PC-3 (cell line): ENCODE results near the gene LRRC8C. TPM values are rescaled to one million over a fixed set of nuclear protein-coding genes. Genes with fewer than 3 reads are reported as not detected.

Source experiments
- ATAC-seq: fragments of 200-7000 bp; cut with Tn5 transposase; 2 replicates; pipeline ENCODE4 v1.9.1; 2020; ENCODE audit warnings: mild to moderate bottlenecking, moderate library complexity
- BruUV-seq: library from RNA; stranded (reverse); fragments of 400-500 nt; replicated peaks from 2 replicates; lab custom pipeline; 2021; lab: Mats Ljungman, UMichigan
- CTCF ChIA-PET: fragments of 300-600 bp; sonication (Branson Sonifier 250); formaldehyde crosslinking; loops from one replicate; lab custom pipeline; 2022; ENCODE audit warnings: antibody characterized with exemption; lab: Charles Lee
- POLR2A ChIA-PET: fragments of 300-600 bp; sonication (Branson Sonifier 250); formaldehyde crosslinking; loops from one replicate; lab custom pipeline; 2022; ENCODE audit warnings: antibody characterized with exemption; ENCODE audit not compliant: unreplicated experiment; lab: Charles Lee
- DNase-seq: peaks from one replicate; pipeline ENCODE4 v3.0.0-alpha.2; 2015
- H2AFZ ChIP-seq: fragments of 300-600 bp; sonication (generic); 2 replicates; pipeline ENCODE4 v1.6.0; 2016; ENCODE audit warnings: antibody characterized with exemption, low read length
- H3F3A ChIP-seq: fragments of 300-600 bp; sonication (generic); one replicate; pipeline ENCODE4 v1.6.0; 2017; ENCODE audit warnings: antibody characterized with exemption, low read length, control low read depth, mild to moderate bottlenecking; ENCODE audit not compliant: unreplicated experiment
- H3K27ac ChIP-seq: fragments of 300-600 bp; sonication (generic); 2 replicates; pipeline ENCODE4 v1.5.1; 2016; ENCODE audit warnings: mild to moderate bottlenecking, low read length
- H3K27me3 ChIP-seq: fragments of 300-600 bp; sonication (generic); 2 replicates; pipeline ENCODE4 v1.6.1; 2016; ENCODE audit warnings: low read length, mixed read lengths
- H3K36me3 ChIP-seq: fragments of 300-600 bp; sonication (generic); 2 replicates; pipeline ENCODE4 v1.6.1; 2016; ENCODE audit warnings: low read depth, mixed run types, low read length, mixed read lengths
- H3K4me1 ChIP-seq: fragments of 300-600 bp; sonication (generic); 2 replicates; pipeline ENCODE4 v1.5.1; 2016; ENCODE audit warnings: low read length; ENCODE audit not compliant: insufficient read depth
- H3K4me2 ChIP-seq: fragments of 300-600 bp; sonication (generic); 2 replicates; pipeline ENCODE4 v1.6.0; 2016; ENCODE audit warnings: low read length
- H3K4me3 ChIP-seq: fragments of 300-600 bp; sonication (generic); 2 replicates; pipeline ENCODE4 v1.5.1; 2016; ENCODE audit warnings: mild to moderate bottlenecking, low read length, mixed read lengths
- H3K79me2 ChIP-seq: fragments of 300-600 bp; sonication (generic); 2 replicates; pipeline ENCODE4 v1.6.1; 2017; ENCODE audit warnings: low read length, mixed read lengths
- H3K9ac ChIP-seq: fragments of 300-600 bp; sonication (generic); 2 replicates; pipeline ENCODE4 v1.6.0; 2016; ENCODE audit warnings: mild to moderate bottlenecking, low read length
- H3K9me2 ChIP-seq: fragments of 300-600 bp; sonication (generic); replicated peaks from 2 replicates; pipeline ENCODE4 v1.6.1; 2016; ENCODE audit warnings: mixed run types, low read length, mixed read lengths
- H3K9me3 ChIP-seq: fragments of 300-600 bp; sonication (generic); 2 replicates; pipeline ENCODE4 v1.6.1; 2016; ENCODE audit warnings: low read length, mixed read lengths
- H4K20me1 ChIP-seq: fragments of 300-600 bp; sonication (generic); 2 replicates; pipeline ENCODE4 v1.6.1; 2016; ENCODE audit warnings: low read length, mixed read lengths
- EZH2 ChIP-seq: fragments of 300-600 bp; sonication (generic); IDR thresholded peaks from one replicate; pipeline ENCODE4 v1.6.1; 2017; ENCODE audit warnings: antibody characterized with exemption, mild to moderate bottlenecking, low read length; ENCODE audit not compliant: unreplicated experiment
- EZH2phosphoT487 ChIP-seq: fragments of 300-600 bp; sonication (generic); IDR thresholded peaks from 2 replicates; pipeline ENCODE4 v1.6.1; 2018; ENCODE audit warnings: mild to moderate bottlenecking, antibody characterized with exemption, low read length, borderline replicate concordance
- intact Hi-C: fragments of 100-400 bp; cut with micrococcal nuclease; formaldehyde crosslinking; loops from 2 replicates; pipeline ENCODE4 v1.9.0; 2023
- total RNA-seq: library from RNA; depleted of rRNA; stranded (reverse); fragments of >200 nt; gene quantifications from 2 replicates; pipeline ENCODE4 v1.2.3, GENCODE V29; 2014
- TF ChIP-seq, protein P1 (sequence below): fragments of 300-600 bp; sonication (generic); conservative IDR thresholded peaks from 2 replicates; pipeline ENCODE4 v1.5.1; 2017; ENCODE audit warnings: antibody characterized with exemption, low read depth, mild to moderate bottlenecking, low read length

Gene LRRC8C
- total RNA-seq, 1 experiment from 2014 or later = 4.3 TPM

DNA sequence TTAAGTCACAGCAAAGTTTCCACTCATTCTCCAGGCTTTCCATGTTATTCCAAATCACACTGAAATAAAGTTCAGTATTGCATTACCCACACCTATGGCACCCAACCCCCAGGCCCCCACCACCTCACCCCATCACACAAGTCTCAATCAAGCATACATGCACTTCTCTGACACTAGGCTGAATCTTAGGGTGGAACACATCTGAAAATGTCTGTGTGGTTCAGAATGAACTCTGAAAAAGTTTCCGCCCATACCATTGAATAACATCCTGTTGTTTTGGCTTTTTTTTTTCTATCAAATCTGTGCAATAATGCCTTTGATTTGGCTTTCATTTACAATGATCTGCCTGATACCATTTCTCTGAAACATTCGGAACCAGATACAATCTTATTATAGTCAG is 25.8 kb upstream of the LRRC8C start:
- H3K4me3 ChIP-seq = no peak overlapping the region
- no peaks in the 10 kb centered on the region for H3K27me3 ChIP-seq
- TF ChIP-seq EZH2phosphoT487 = no peak
- TF ChIP-seq EZH2 = no peak
- TF ChIP-seq, protein P1, sequence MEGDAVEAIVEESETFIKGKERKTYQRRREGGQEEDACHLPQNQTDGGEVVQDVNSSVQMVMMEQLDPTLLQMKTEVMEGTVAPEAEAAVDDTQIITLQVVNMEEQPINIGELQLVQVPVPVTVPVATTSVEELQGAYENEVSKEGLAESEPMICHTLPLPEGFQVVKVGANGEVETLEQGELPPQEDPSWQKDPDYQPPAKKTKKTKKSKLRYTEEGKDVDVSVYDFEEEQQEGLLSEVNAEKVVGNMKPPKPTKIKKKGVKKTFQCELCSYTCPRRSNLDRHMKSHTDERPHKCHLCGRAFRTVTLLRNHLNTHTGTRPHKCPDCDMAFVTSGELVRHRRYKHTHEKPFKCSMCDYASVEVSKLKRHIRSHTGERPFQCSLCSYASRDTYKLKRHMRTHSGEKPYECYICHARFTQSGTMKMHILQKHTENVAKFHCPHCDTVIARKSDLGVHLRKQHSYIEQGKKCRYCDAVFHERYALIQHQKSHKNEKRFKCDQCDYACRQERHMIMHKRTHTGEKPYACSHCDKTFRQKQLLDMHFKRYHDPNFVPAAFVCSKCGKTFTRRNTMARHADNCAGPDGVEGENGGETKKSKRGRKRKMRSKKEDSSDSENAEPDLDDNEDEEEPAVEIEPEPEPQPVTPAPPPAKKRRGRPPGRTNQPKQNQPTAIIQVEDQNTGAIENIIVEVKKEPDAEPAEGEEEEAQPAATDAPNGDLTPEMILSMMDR = no peak
- H3K4me1 ChIP-seq = peaks cover 30% of the 10 kb centered on the region
- no peaks in the 10 kb centered on the region for H3K36me3 ChIP-seq
- H3K79me2 ChIP-seq = no peaks in the 10 kb centered on the region
- no TSS peak for BruUV-seq
- no peak overlapping the region for H2AFZ ChIP-seq
- H3K4me2 ChIP-seq = no peak overlapping the region
- no peak overlapping the region for H3K27ac ChIP-seq
- intact Hi-C loops = no loop called here
- no peak overlapping the region for H3K9ac ChIP-seq
- no peaks in the 10 kb centered on the region for H3K9me2 ChIP-seq
- no peak for ATAC-seq
- ChIA-PET CTCF (no interaction called here), POLR2A (no interaction called here)
- DNase-seq = no peak
- H3K9me3 ChIP-seq = no peaks in the 10 kb centered on the region
- H3F3A ChIP-seq = no peaks in the 10 kb centered on the region
- no peaks in the 10 kb centered on the region for H4K20me1 ChIP-seq

- intact Hi-C loops = no loop called here
- CTCF ChIA-PET = no interaction called here
Observed at GRCh38 chr1:89607586-89608318, 25.2 kb upstream of the LRRC8C start.

More at GRCh38 chr1:89607586-89608318, 25.2 kb upstream of the LRRC8C start:
- Histone ChIP-seq H3K79me2 (no peaks in the 10 kb centered on the region), H3K9me2 (no peaks in the 10 kb centered on the region), H3K27ac (no peak overlapping the region), H4K20me1 (no peaks in the 10 kb centered on the region), H3K4me3 (no peak overlapping the region), H3F3A (no peaks in the 10 kb centered on the region), H3K9me3 (no peaks in the 10 kb centered on the region), H3K4me1 (peaks cover 30% of the 10 kb centered on the region), H3K4me2 (no peak overlapping the region), H3K27me3 (no peaks in the 10 kb centered on the region), H3K36me3 (no peaks in the 10 kb centered on the region), H2AFZ (no peak overlapping the region), H3K9ac (no peak overlapping the region)
- DNase-seq (no peak), ATAC-seq (no peak)
- TF ChIP-seq, protein P1 = no peak
- POLR2A ChIA-PET = no interaction called here
- BruUV-seq = no TSS peak
